Trophoblast cell (in vitro differentiated cells and primary cell): ENCODE measurements around the gene KCNB1.

Experiments used
- DNase-seq, 2 donors: peaks; one replicate each; pipeline ENCODE4 v3.0.0-alpha.2; 2016
- H2AFZ ChIP-seq: 2 replicates; pipeline ENCODE4 v1.6.1; 2013; ENCODE audit warnings: low read length, moderate library complexity, mild to moderate bottlenecking; ENCODE audit not compliant: insufficient read depth, poor library complexity
- H2AK5ac ChIP-seq: 2 replicates; pipeline ENCODE4 v1.6.1; 2013; ENCODE audit warnings: mild to moderate bottlenecking, low read length
- H2BK120ac ChIP-seq: 2 replicates; pipeline ENCODE4 v1.6.1; 2013; ENCODE audit warnings: low read length, mild to moderate bottlenecking, moderate library complexity; ENCODE audit not compliant: insufficient read depth, poor library complexity
- H2BK12ac ChIP-seq: 2 replicates; pipeline ENCODE4 v1.6.1; 2013; ENCODE audit warnings: mild to moderate bottlenecking, low read length, moderate library complexity
- H2BK5ac ChIP-seq: 2 replicates; pipeline ENCODE4 v1.6.1; 2013; ENCODE audit warnings: low read length, low read depth, moderate library complexity, mild to moderate bottlenecking; ENCODE audit not compliant: poor library complexity
- H3K14ac ChIP-seq: 2 replicates; pipeline ENCODE4 v1.6.1; 2013; ENCODE audit warnings: mild to moderate bottlenecking, low read length
- H3K18ac ChIP-seq: 2 replicates; pipeline ENCODE4 v1.6.1; 2013; ENCODE audit warnings: mild to moderate bottlenecking, low read length
- H3K23ac ChIP-seq: 2 replicates; pipeline ENCODE4 v1.6.1; 2013; ENCODE audit warnings: low read length
- H3K27ac ChIP-seq: 2 replicates; pipeline ENCODE4 v1.5.1; 2013; ENCODE audit warnings: low read depth, mild to moderate bottlenecking, inconsistent platforms, low read length, moderate library complexity
- H3K27me3 ChIP-seq: 2 replicates; pipeline ENCODE4 v1.6.1; 2013; ENCODE audit warnings: inconsistent platforms, mild to moderate bottlenecking, low read length, moderate library complexity; ENCODE audit not compliant: insufficient read depth
- H3K36me3 ChIP-seq, 2 experiments: 1 replicate in 1 of 2; 2 replicates in 1 of 2; pipeline ENCODE4 v1.6.1; 2013; ENCODE audit warnings: low read length in 2 of 2, mild to moderate bottlenecking in 2 of 2, moderate library complexity in 1 of 2; ENCODE audit not compliant: insufficient read depth in 2 of 2, control insufficient read depth in 1 of 2
- H3K4ac ChIP-seq: 2 replicates; pipeline ENCODE4 v1.6.1; 2013; ENCODE audit warnings: low read depth, mild to moderate bottlenecking, low read length, moderate library complexity
- H3K4me1 ChIP-seq, 2 experiments: 1 replicate in 1 of 2; 2 replicates in 1 of 2; pipeline ENCODE4 v1.6.1; 2013; ENCODE audit warnings: low read length in 2 of 2, mild to moderate bottlenecking in 2 of 2, moderate library complexity in 1 of 2; ENCODE audit not compliant: insufficient read depth in 2 of 2, control insufficient read depth in 1 of 2
- H3K4me2 ChIP-seq: 2 replicates; pipeline ENCODE4 v1.6.1; 2013; ENCODE audit warnings: inconsistent platforms, mild to moderate bottlenecking, low read length, moderate library complexity
- H3K4me3 ChIP-seq: 2 replicates; pipeline ENCODE4 v1.5.1; 2013; ENCODE audit warnings: mild to moderate bottlenecking, low read depth, low read length, inconsistent platforms
- H3K79me1 ChIP-seq: one replicate; pipeline ENCODE4 v1.6.1; 2013; ENCODE audit warnings: low read length
- H3K79me2 ChIP-seq: 2 replicates; pipeline ENCODE4 v1.6.1; 2013; ENCODE audit warnings: low read length, mild to moderate bottlenecking; ENCODE audit not compliant: control insufficient read depth, insufficient read depth, poor library complexity
- H3K9ac ChIP-seq: 2 replicates; pipeline ENCODE4 v1.6.1; 2013; ENCODE audit warnings: mild to moderate bottlenecking, low read length
- H3K9me3 ChIP-seq: 2 replicates; pipeline ENCODE4 v1.6.1; 2013; ENCODE audit warnings: low read depth, mild to moderate bottlenecking, control low read depth, inconsistent platforms, low read length; ENCODE audit not compliant: insufficient read depth
- H4K12ac ChIP-seq: 2 replicates; pipeline ENCODE4 v1.6.1; 2013; ENCODE audit warnings: low read depth, mild to moderate bottlenecking, low read length, moderate library complexity
- H4K8ac ChIP-seq: 2 replicates; pipeline ENCODE4 v1.6.1; 2013; ENCODE audit warnings: low read depth, mild to moderate bottlenecking, low read length, moderate library complexity
- H4K91ac ChIP-seq: one replicate; pipeline ENCODE4 v1.6.1; 2013; ENCODE audit warnings: low read depth, mild to moderate bottlenecking, low read length, moderate library complexity
- WGBS: extraction: QIAGEN DNeasy Blood & Tissue Kit; methylation state at CpG from one replicate; pipeline ENCODE4 v1.1.7; 2013; ENCODE audit warnings: missing lambda C conversion rate; ENCODE audit not compliant: insufficient read length, insufficient coverage; ENCODE audit errors: extremely low coverage; 5-methylcytosine and 5-hydroxymethylcytosine counted together

The KCNB1 gene

DNA sequence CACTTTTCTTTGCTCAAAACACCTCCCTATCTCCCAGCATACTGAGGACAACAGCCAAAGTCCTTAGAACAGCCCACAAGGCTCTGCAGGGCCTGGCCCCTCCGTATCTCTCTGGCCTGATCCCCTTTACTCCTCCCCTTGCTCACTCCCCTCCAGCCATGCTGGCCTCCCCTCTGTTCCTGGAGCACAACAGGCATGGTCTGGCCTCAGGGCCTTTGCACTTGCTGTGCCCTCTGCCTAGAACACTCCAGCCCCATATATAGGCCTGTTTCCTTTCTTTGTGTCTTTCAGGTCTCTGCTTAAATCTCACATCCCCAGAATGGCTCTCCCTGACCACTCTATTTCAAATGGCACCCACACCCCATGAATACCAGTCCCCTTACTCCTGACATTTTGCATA lies 62.7 kb downstream of the KCNB1 start:
- WGBS = no CpG with 5 or more reads among the region's 1 CpG
- no peak overlapping the region for H3K9ac ChIP-seq
- H3K14ac ChIP-seq = no peak overlapping the region
- H3K4ac ChIP-seq = no peak overlapping the region
- H3K27ac ChIP-seq = no peak overlapping the region
- no peak overlapping the region for H3K18ac ChIP-seq
- H4K12ac ChIP-seq = no peak overlapping the region
- no peaks in the 10 kb centered on the region for H3K79me1 ChIP-seq
- no peak overlapping the region for H3K4me2 ChIP-seq
- H2BK5ac ChIP-seq = no peak overlapping the region
- no peak overlapping the region for H4K8ac ChIP-seq
- no peaks in the 10 kb centered on the region for H3K79me2 ChIP-seq
- H3K36me3 ChIP-seq = no peaks in the 10 kb centered on the region
- no peaks in the 10 kb centered on the region for H3K9me3 ChIP-seq
- H3K27me3 ChIP-seq = no peaks in the 10 kb centered on the region
- H2BK120ac ChIP-seq = no peak overlapping the region
- H2AK5ac ChIP-seq = no peak overlapping the region
- H3K4me1 ChIP-seq = no peaks in the 10 kb centered on the region
- H2AFZ ChIP-seq = no peak overlapping the region
- DNase-seq = no peak
- H2BK12ac ChIP-seq = no peak overlapping the region
- H3K4me3 ChIP-seq = no peak overlapping the region
- no peak overlapping the region for H3K23ac ChIP-seq
- H4K91ac ChIP-seq = no peak overlapping the region

DNA sequence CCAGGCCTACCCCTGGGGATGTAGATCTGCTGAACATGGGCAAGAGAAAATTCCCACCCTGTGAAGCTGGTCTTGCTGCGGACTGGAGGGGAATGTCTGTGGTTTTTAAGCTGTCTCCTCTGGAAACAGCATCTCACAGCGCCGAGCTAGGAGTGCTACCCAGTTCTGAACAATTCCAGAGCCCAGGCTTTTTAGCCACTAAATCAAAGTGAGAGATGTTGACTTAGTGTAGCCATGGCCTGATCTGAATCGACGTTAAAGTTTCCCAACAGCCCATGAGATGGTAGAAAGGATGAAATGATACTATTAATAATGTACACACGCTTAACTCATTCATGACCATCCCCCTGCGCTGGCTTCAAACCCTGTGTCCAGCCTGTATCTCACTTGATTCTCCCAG lies 63.7 kb downstream of the KCNB1 start:
- no peak overlapping the region for H2BK12ac ChIP-seq
- H2BK120ac ChIP-seq = no peak overlapping the region
- no peak overlapping the region for H2AK5ac ChIP-seq
- no peaks in the 10 kb centered on the region for H3K79me2 ChIP-seq
- H3K79me1 ChIP-seq = no peaks in the 10 kb centered on the region
- no peak overlapping the region for H3K4me3 ChIP-seq
- H3K4me1 ChIP-seq = no peaks in the 10 kb centered on the region
- H2BK5ac ChIP-seq = no peak overlapping the region
- H4K12ac ChIP-seq = no peak overlapping the region
- H3K27me3 ChIP-seq = no peaks in the 10 kb centered on the region
- H2AFZ ChIP-seq = no peak overlapping the region
- WGBS = no CpG with 5 or more reads among the region's 7 CpGs
- no peak overlapping the region for H3K18ac ChIP-seq
- H4K8ac ChIP-seq = no peak overlapping the region
- H3K9me3 ChIP-seq = no peaks in the 10 kb centered on the region
- H3K23ac ChIP-seq = no peak overlapping the region
- no peak for DNase-seq
- no peaks in the 10 kb centered on the region for H3K36me3 ChIP-seq
- no peak overlapping the region for H3K4me2 ChIP-seq
- no peak overlapping the region for H4K91ac ChIP-seq
- H3K14ac ChIP-seq = no peak overlapping the region
- H3K9ac ChIP-seq = no peak overlapping the region
- H3K27ac ChIP-seq = no peak overlapping the region
- no peak overlapping the region for H3K4ac ChIP-seq

DNA sequence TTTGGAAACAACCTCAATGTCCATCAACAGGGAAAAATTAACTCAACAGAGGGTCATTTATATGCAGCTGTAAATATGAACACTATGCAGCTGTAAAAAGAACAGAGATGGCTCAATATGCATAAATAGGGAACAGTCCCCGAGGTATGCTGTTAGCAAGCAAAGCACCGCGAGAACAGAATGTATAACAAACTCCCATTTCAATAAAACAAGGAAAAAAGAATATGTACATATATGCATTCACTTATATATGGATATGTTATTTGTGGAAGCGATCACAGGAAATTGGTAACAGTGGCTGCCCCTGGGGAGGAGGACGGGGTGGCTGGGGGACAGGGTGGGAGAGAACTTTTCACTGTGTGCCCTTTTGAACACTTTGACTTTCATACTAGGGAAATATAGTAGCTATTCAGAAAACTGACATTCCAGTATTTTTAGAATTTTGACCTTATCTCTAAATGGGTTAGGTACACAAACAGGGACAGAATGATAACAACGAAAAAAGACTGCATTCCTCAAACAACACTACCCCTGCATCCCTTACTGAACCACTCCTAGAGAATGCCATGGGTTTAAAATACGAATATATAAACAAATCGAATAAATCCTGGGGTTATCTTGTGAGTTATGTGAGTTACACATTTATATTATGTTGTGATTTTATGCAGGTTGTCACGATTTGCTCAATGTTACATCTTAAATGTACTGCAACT lies 64.5 kb downstream of the KCNB1 start:
- no peak overlapping the region for H3K18ac ChIP-seq
- H4K91ac ChIP-seq = no peak overlapping the region
- no peaks in the 10 kb centered on the region for H3K79me1 ChIP-seq
- DNase-seq = peak in 1 of 2 donors; percentile 66
- H2BK120ac ChIP-seq = no peak overlapping the region
- no CpG with 5 or more reads among the region's 9 CpGs for WGBS
- H3K4me2 ChIP-seq = no peak overlapping the region
- no peak overlapping the region for H2AFZ ChIP-seq
- no peak overlapping the region for H2BK12ac ChIP-seq
- H3K9me3 ChIP-seq = no peaks in the 10 kb centered on the region
- no peak overlapping the region for H2BK5ac ChIP-seq
- H3K27ac ChIP-seq = no peak overlapping the region
- H2AK5ac ChIP-seq = no peak overlapping the region
- no peaks in the 10 kb centered on the region for H3K4me1 ChIP-seq
- H3K4ac ChIP-seq = no peak overlapping the region
- no peak overlapping the region for H4K12ac ChIP-seq
- no peaks in the 10 kb centered on the region for H3K79me2 ChIP-seq
- H3K4me3 ChIP-seq = no peak overlapping the region
- H3K27me3 ChIP-seq = no peaks in the 10 kb centered on the region
- H3K36me3 ChIP-seq = no peaks in the 10 kb centered on the region
- no peak overlapping the region for H4K8ac ChIP-seq
- no peak overlapping the region for H3K23ac ChIP-seq
- H3K9ac ChIP-seq = no peak overlapping the region
- H3K14ac ChIP-seq = no peak overlapping the region

DNA sequence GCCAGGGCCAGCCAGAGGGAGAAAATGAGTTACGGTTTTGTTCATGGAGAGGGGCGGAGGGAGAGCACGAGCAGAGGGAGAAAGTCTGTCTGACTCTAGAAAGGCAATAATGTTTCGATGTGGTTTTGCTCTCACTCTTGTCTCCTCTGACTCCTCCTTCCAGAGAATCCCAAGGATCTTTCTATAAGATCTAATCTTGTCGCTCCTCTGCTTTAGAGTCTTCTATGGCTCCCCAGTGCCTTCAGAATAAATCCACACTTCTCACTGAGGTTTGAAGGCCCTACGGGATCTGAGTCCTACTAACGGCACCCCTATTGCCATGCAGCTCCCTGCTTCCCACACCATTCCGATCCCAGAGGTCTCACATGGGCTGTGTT lies 66.8 kb downstream of the KCNB1 start:
- Histone ChIP-seq H3K36me3 (no peaks in the 10 kb centered on the region), H3K4ac (no peak overlapping the region), H3K4me2 (no peak overlapping the region), H3K14ac (no peak overlapping the region), H2BK120ac (no peak overlapping the region), H3K4me1 (no peaks in the 10 kb centered on the region), H3K4me3 (no peak overlapping the region), H3K27me3 (no peaks in the 10 kb centered on the region), H3K18ac (no peak overlapping the region), H4K12ac (no peak overlapping the region), H3K9me3 (no peaks in the 10 kb centered on the region), H3K9ac (no peak overlapping the region), H4K8ac (no peak overlapping the region), H3K79me2 (no peaks in the 10 kb centered on the region), H2AFZ (no peak overlapping the region), H2AK5ac (no peak overlapping the region), H3K23ac (no peak overlapping the region), H2BK5ac (no peak overlapping the region), H3K79me1 (no peaks in the 10 kb centered on the region), H4K91ac (no peak overlapping the region), H3K27ac (no peak overlapping the region), H2BK12ac (no peak overlapping the region)
- no CpG with 5 or more reads among the region's 8 CpGs for WGBS
- DNase-seq = no peak
